Stimulated activated CD4-positive, alpha-beta T cell treated with anti-CD3 and anti-CD28 coated beads, Interleukin-2, amount 100 ng/mL, for 24 hours (primary cell): ENCODE measurements around the gene SSR1.
"Not testable (repeated sequence)": the region's sequence is repeated elsewhere in the genome, so short reads cannot be mapped to it uniquely, and the experiment has no call there.

Experiments used
- DNase-seq, 2 donors: peaks; one replicate each; pipeline ENCODE4 v3.0.0-alpha.2; 2020

The SSR1 gene

GRCh38 chr6:7316658-7317533 lies 3.9 kb upstream of the SSR1 start:
- DNase-seq: no peak

DNA sequence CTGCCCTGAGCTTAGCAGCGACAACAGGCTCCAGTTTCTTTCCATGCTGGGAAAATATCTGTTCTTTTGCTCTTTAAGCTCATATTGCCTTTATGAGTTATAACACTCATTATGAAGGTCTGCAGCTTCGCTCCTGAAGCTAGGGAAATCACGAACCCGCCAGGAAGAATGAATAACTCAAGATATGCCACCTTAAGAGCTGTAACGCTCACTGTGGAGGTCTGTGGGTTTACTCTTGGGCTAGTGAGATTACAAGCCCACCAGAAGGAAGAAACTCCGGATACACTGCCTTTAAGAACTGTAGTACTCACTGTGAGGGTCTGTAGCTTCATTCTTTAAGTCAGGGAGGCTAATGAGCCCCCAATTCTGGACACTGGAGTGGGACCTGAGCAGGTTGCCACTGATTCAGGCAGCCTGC lies 3.0 kb upstream of the SSR1 start:
- no peak for DNase-seq

GRCh38 chr6:7315087-7315947 lies 2.3 kb upstream of the SSR1 start:
- not testable (repeated sequence) for DNase-seq

GRCh38 chr6:7314414-7314813 lies 1.4 kb upstream of the SSR1 start:
- no peak for DNase-seq

DNA sequence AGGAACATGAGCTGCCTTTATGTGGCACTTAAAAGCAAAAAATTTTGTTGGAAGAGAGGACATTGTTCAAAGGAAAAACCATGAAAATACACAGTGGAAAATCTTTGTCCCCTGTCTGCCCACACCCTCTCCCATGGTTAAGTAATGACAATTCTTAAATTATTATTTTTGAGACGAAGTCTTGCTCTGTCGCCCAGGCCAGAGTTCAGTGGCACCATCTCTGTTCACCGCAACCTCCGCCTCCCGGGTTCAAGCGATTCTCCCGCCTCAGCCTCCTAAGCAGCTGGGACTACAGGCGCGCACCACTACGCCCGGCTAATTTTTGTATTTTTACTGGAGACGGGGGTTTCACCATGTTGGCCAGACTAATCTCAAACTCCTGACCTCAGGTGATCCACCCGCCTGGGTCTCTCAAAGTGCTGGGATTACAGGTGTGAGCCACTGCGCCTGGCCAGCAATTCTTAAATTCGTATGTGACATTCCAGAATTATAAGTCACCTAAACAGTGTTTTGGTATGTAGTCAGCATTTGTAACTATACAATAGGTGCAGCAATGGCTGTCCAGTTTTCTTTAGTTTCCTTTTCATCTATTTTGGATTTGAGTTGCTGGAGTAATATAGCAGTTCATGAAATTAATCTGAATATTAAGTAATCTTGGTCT lies 636 bp upstream of the SSR1 start:
- DNase-seq: no peak

- peak in 1 of 2 donors; percentile 55 for DNase-seq
Measured at GRCh38 chr6:7311917-7312615, 933 bp downstream of the SSR1 start.

DNA sequence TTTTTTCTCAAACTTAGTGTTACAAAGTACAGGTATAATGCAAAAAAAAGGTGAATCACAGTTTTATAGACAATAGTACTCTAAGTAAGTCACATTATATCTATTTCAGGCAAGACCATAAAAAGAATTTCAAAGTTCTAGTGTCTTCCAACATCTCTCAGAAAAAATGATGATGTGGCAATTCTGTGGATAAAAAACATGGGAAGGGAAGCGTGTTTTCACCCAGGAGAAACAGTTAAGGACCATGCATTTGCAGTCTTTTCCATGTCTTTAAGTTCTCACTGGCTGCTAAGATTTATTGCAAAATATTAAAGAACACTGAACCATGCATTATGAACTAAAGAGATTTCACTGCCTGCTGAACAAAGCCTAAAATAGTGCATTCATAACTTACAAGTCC lies 1.8 kb downstream of the SSR1 start:
- no peak for DNase-seq

GRCh38 chr6:7309050-7309449 lies 3.9 kb downstream of the SSR1 start:
- DNase-seq: no peak

- DNase-seq: no peak
Measured at GRCh38 chr6:7307533-7307932, 5.5 kb downstream of the SSR1 start.

DNA sequence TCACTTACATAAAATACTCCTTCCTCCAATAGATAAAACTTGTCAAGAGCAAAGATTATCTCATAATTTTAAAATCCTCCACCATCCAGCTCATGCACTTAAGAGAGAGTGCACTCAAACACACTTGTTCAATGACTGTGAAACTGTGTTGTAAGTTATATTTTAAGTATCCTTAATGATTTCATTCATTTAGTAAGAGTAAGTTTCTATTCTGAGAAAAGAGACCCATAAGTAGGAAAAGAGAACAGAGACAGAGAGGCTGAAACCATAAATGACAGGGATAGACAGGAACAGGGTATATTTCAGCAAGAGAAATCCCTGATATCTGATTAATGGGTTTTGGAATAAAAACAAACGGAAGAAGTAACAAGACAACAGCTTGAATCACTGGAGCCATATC lies 8.2 kb downstream of the SSR1 start:
- no peak for DNase-seq

DNA sequence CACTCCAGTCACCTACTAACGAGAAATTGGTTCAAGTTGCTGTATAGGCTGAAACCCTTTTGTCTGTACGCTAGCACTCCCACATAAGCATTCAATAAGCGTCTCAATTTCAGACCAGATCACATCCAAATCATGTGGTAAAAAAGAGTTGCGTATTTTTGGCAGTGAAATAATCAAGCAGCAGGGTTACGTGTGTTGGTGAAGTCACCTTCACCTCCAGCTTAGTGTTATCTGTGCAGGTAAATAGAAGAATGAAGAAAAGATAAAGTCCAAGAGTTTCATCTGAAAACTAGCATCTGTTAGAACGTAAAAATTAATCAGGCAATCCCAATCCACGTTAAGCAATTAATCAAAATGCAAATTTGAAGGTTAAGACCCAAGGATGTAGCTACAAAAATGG lies 11.3 kb downstream of the SSR1 start:
- DNase-seq: no peak

DNA sequence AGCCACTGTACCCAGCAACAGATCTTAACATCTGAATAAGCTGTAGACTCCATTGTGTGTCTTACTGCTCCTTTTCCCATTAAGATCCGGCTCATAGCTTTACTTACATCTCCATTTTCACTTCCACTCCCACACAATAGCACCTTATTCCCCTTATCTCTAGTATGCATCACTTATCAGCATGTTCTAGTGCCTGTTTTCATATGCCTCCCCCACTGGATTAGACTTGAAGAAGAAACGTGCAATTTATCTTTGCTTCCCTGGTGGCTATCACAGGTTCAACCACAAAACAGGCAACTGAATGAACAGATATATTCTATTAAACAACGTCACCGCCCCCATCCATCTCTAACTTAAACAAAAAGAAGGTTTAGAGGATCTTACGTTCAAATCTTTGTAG lies 12.1 kb downstream of the SSR1 start:
- DNase-seq: no peak

DNA sequence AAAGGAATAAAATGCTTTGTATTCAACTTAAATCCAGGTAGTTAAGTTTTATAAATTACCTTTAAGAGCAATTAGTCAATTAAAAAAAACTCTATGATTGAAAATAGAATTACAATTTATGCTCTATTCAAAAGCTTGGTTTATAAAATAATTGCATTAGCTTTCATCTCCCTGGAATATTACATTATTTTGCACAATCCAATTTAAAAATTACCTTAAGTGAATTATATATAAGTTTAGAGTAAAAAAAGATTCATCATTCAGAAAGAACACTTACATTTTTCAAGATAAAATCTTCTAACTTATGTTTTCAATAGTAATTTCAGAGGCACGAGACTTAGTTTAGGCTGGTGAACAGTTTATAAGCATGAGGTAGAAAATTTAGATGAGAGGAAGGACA lies 14.9 kb downstream of the SSR1 start:
- no peak for DNase-seq

DNA sequence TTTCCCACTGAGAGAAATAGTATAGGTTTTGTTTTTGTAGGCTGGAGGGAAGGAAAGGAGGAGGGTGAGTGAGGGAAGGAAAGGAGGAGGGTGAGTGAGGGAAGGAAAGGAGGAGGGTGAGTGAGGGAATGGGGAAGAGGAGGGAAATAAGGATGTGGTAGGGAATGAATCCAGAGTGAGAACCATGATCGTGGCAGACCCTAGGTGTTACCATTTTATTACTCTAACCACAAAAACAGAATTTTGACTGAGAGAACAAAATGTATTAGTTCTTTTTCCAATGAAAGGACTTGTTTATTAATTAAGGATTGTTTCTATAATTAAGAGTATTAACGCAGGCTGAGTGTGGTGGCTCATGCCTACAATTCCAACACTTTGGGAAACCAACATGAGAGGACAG lies 16.4 kb downstream of the SSR1 start:
- no peak for DNase-seq

DNA sequence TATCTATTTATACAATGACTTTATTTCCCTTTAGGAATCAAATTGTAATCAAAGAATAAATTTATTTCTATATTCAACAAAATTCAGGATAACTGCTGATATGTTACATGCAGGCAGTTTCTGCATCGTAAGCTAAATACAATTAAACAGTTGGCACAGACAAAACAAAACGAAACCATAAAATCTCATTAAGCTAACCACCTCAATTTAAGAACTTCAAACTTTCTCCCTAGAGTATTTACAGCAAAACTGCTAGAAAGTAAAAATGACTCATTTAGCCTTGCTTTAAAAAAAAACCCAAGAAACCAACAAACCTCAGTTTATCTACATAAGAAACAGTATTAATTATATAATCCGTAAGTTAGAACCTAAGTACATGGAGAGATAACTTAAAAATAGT lies 17.1 kb downstream of the SSR1 start:
- no peak for DNase-seq

GRCh38 chr6:7292596-7293255 lies 20.3 kb downstream of the SSR1 start:
- no peak for DNase-seq

GRCh38 chr6:7290079-7290478 lies 22.9 kb downstream of the SSR1 start:
- no peak for DNase-seq

DNA sequence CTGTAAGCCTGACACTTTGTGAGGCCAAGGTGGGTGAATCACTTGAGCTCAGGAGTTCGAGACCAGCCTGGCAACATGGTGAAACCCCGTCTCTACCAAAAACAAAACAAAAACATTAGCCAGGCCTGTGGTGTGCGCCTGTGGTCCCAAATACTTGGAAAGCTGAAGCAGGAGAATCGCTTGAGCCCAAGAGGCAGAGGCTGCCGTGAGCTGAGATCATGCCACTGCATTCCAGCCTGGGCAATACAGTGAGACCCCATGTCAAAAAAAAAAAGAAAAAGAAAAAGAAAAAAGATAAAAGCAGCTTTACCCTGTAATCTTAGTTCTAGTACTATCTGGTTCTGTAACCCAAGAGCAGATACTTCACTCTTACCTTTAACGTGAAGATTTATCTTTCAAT lies 27.6 kb downstream of the SSR1 start:
- no peak for DNase-seq

DNA sequence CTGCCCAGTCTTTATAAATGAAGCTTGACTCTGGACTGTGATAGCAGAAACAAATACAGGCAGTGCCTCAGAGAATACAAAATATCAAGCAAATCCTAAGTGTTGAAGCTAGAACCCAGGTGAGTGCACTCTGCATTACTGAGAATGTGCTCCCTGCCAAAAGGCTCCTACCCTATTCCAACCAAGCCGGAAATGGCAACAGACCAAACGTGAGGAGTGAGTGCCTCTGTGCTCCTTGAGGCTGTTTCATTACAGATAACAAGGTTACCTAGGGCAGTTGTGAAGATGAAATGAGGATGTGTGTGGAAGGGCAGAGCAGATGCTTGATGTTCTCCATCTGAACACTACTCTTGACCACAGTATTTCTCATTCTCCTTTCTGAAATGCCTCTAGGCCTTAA lies 29.3 kb downstream of the SSR1 start:
- no peak for DNase-seq

GRCh38 chr6:7282097-7282906 lies 30.7 kb downstream of the SSR1 start:
- no peak for DNase-seq

GRCh38 chr6:7276199-7276524 lies 36.8 kb downstream of the SSR1 start:
- DNase-seq: no peak

DNA sequence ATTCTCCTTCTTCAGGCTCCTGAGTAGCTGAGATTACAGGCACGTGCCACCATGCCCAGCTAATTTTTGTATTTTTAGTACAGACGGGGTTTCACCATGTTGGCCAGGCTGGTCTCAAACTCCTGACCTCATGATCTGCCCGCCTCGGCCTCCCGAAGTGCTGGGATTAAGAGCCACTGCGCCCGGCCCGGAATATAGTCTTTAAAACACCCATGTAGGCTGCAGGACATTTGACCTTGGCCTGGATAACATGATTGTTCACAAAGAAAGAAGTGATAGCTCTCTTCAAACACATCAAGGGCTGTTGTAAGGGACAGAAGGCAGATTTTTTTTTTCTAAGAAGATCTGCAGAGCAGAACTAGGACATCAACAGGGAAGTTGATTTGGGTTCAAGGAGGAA lies 38.5 kb downstream of the SSR1 start:
- not testable (repeated sequence) for DNase-seq
